ENCODE measurements around the gene PCK2.

The PCK2 gene

DNA sequence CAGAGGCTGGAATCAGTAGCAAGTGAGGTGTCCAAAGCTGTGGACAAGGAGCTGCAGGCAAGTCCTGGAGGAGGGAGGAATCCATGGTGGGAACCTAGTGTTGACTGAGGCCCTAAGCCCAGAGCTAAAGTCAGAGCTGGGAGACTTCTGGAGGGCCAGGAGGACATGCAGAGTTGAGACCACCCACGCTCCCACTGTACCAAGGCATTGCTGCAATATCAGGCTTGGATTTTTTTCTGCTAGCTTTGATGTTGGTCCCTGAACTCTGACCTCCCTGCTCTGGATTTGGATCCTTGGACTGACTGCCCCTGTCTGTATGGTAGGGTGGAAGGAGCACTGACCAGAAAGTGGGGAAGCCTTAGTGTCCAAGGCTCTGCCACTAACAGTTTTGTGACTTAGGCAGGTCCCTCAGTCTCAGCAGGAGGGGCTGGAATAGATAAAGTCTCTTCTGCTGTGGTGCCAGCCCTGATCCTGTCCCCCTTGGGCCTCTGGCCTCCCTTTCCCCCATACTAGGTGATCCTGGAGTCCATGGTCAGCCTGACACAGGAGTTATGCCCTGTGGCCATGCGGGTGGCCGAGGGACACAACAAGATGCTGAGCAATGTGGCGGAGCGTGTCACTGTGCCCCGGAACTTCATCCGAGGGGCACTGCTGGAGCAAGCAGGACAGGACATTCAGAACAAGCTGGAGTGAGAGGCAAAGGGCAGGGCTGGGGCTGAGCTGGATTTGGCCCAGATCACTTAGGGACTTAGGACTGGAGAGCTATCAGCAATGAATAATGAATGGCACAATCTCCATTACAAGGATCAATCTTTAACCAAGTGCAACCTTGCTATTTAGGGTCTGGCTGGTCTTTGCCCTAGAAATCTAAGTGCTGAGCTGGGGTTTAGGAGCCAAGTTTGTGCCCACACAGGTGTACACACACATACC is 32.9 kb upstream of the PCK2 start:
- no peak for DNase-seq (ENCODE audit: low read depth in 2 of 3, low spot score in 2 of 3)

DNA sequence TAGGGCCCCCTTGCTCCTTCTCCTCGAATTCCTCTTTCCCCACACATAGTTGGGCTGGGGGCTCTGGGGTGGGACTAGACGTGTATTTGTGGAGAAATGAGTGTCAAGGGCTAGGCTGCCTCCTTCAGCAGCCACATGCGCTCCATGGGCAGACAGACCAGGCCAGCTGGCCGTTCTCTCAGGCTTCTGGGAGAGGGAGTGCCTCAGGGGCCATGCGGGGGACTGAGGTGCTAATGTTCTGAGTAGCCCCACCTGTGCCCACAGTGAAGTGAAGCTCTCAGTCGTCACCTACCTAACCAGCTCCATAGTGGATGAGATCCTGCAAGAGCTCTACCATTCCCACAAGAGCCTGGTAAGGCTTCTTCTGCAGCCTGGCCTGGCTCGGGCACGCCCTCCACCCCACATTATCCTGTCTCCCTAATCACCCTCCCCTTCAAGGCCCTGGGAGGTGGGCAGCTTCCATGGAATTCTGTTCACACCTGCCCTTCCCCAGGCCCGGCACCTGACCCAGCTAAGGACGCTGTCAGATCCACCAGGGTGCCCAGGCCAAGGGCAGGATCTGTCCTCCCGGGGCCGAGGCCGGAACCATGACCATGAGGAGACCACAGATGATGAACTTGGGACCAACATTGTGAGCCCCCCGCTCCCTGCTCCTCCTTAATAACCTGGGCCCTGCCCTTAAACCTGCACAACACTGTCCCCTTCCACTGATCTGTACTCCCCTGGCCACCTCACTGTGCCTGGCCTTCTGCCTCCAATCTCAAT is 31.7 kb upstream of the PCK2 start:
- no peak for DNase-seq (ENCODE audit: low read depth in 2 of 3, low spot score in 2 of 3)

DNA sequence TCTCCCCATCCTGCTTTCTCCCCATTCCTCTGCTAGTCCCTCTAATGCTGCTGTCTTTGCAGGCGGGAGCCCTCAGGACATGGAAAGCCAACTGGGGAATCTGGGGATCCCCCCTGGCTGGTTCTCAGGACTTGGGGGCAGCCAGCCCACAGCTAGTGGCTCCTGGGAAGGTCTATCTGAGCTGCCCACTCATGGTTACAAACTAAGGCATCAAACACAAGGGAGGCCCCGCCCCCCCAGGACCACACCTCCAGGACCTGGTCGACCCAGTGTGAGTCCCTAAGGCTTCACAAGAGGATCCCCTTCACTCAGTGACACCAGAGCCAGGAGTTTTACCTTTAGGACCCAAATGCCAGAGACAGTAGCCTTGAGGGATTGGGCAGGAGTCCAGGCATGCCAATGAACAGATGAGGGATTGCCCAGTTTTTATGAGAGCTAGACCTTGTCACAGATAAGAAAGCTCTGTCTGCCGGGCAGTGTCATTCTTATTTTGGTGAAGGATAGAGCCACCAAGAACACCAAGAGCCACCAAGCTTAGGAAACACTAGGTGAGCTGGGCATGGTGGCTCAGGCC is 30.8 kb upstream of the PCK2 start:
- DNase-seq (ENCODE audit: low read depth in 2 of 3, low spot score in 2 of 3) = no peak

GRCh38 chr14:24064091-24064795 is 29.9 kb upstream of the PCK2 start:
- no peak for DNase-seq (ENCODE audit: low read depth in 2 of 3, low spot score in 2 of 3)

DNA sequence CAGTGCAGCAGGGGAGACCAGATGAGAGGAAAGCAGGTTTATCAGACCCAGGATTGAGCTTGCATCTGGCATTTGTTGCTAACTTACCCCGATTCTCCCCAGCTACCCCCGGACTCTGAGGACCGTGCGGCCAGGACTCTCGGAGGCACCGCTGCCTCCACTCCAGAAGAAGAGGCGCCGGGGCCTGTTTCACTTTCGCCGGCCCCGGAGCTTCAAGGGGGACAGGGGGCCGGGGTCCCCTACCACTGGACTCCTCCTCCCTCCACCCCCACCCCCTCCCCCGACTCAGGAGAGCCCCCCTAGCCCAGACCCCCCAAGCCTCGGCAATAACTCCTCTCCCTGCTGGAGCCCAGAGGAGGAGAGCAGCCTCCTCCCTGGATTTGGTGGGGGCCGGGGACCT is 29.3 kb upstream of the PCK2 start:
- DNase-seq (ENCODE audit: low read depth in 2 of 3, low spot score in 2 of 3) = no peak

DNA sequence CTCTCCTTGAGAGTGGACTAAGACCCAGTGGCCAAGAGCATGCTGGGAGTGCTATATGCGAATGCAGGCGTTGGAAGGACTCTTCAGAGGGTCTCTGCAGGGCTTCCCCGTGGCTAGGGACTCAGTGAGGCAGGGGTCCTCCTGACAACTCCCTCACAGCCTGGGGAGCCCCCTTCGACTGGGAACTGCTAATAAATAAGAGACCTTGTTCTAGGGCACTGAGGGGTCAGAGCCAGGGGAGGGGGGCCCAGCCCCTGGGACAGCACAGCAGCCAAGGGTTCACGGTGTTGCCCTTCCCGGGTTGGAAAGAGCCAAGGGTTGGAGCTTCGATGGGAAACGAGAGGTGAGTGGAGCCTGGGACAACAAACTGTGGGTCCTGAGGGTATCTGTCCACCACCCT is 28.7 kb upstream of the PCK2 start:
- no peak for DNase-seq (ENCODE audit: low read depth in 2 of 3, low spot score in 2 of 3)

DNA sequence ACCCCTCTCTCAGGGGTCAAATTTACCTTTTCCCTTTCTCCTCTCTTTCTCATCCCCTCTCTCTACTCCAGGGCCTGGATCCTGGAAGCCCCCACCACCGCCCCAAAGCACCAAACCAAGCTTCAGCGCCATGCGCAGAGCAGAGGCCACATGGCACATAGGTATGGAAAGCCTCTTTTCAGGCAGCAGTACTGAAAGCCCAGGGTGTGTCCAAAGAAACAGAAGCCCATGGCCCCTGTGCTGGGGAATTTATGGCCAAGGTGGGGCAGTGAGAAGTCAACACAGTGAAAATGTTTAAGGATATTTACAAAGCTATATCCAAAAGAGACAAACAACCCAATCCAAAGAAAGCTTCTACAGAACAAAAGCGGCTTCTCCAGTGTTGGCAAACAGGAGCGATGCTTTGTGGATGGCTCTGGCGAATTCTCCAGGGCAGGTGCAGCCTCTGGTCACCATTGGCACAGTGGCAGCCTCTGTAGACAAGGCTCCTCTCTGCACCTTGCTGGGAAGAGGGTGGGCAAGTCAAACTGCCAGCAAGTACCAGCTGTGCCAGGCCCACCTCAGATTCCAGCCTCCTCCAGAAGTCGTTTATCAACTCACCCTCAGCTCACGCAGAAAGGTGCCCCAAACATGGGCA is 27.5 kb upstream of the PCK2 start:
- no peak for DNase-seq (ENCODE audit: low read depth in 2 of 3, low spot score in 2 of 3)

- no peak for DNase-seq (ENCODE audit: low read depth in 2 of 3, low spot score in 2 of 3)
Observed at GRCh38 chr14:24067133-24068082, 26.7 kb upstream of the PCK2 start.

- DNase-seq (ENCODE audit: low read depth in 2 of 3, low spot score in 2 of 3) = no peak
Observed at GRCh38 chr14:24068711-24069410, 25.2 kb upstream of the PCK2 start.

DNA sequence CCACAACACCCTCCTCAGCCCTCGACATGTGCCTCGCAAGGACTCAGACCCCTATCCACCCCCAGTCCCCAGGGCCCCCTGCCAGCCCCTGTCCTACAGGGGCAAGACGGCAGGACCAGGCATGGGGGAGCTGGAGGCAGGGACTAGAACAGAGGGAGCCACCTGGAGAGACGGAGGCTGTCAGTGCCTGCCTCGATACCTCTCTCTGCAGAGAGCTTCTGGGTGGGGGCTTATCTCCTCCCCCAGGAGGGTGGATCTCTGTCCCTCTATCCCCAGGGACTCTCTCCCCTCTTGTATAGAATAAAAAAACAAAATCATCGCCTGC is 24.7 kb upstream of the PCK2 start:
- DNase-seq (ENCODE audit: low read depth in 2 of 3, low spot score in 2 of 3) = no peak

GRCh38 chr14:24070285-24071143 is 23.6 kb upstream of the PCK2 start:
- no peak for DNase-seq (ENCODE audit: low read depth in 2 of 3, low spot score in 2 of 3)

GRCh38 chr14:24071144-24071697 is 22.9 kb upstream of the PCK2 start, which contains the start of gene CPNE6:
Gene CPNE6, plus strand, starts transcription at chr14:24071562. Its CDS starts 1,375 bp downstream, at chr14:24072937.
- peak in 1 of 3 experiments; percentile 30 for DNase-seq (ENCODE audit: low read depth in 2 of 3, low spot score in 2 of 3)

DNA sequence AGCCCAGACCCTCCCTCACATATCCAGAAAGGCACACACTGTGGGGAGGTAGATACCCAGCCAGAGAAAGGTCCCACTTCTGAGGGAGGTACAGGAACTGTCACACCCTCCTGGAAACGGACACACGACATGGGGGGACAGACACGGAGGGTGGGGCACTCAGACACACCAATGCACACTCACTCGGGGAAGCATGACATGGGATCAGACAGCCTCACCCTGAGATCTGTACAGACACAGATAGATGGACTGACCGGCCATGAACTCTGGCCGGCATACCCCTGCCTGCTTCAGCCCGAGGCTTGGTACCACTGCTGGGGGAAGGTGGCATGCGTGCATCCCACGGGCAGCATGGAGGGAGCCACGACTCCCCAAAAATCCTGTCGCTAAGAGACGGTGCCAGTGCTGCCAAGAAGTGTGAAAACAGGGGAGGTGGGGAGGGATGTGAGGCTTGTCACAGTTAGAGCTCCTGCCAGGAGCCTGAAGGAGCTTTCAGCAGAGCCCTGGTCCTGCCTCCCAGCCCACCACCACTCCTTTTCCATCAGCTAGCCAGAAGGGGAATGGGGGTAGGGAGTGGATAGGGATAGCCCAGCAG is 22.2 kb upstream of the PCK2 start:
- no peak for DNase-seq (ENCODE audit: low read depth in 2 of 3, low spot score in 2 of 3)

GRCh38 chr14:24072436-24072835 is 21.7 kb upstream of the PCK2 start:
- DNase-seq (ENCODE audit: low read depth in 2 of 3, low spot score in 2 of 3) = no peak

GRCh38 chr14:24072881-24073877 is 20.9 kb upstream of the PCK2 start:
- DNase-seq (ENCODE audit: low read depth in 2 of 3, low spot score in 2 of 3) = no peak
